Measurements from ENCODE around the gene GPC6. TPM values are rescaled to one million over a fixed set of nuclear protein-coding genes. Genes with fewer than 3 reads are reported as not detected.

Gene GPC6
- total RNA-seq, 1 experiment from 2014 or later, result 0.22 TPM

GRCh38 chr13:93966267-93966936 is 739.8 kb downstream of the GPC6 start:
- BruUV-seq (replicated peaks), result no TSS peak
- DNase-seq (ENCODE audit: low read depth, low spot score) (no peak), ATAC-seq (no peak)
- H3K4me1 ChIP-seq (ENCODE audit: control insufficient read depth in 1 of 2, insufficient read depth in 2 of 2, low read length in 2 of 2), result no peaks in the 10 kb centered on the region
- H3K27me3 ChIP-seq (ENCODE audit: insufficient read depth, low read length), result no peaks in the 10 kb centered on the region
- H3K9me2 ChIP-seq (ENCODE audit: insufficient read depth), result no peaks in the 10 kb centered on the region
- H3K36me3 ChIP-seq (ENCODE audit: control insufficient read depth in 1 of 2, insufficient read depth in 2 of 2, low read length in 2 of 2), result no peaks in the 10 kb centered on the region
- peaks cover 8 to 21% of the 10 kb centered on the region in 2 experiments; a peak in 2 of 4 replicates for H3K9me3 ChIP-seq (ENCODE audit: control insufficient read depth in 1 of 2, insufficient read depth in 1 of 2, low read depth in 1 of 2, low read length in 2 of 2)
- no peaks in the 10 kb centered on the region for H3K79me2 ChIP-seq (ENCODE audit: insufficient read depth, low read length)
- H3K4me3 ChIP-seq (replicated peaks in 1 of 2; ENCODE audit: low read depth in 1 of 2, low read length in 2 of 2), result no peak overlapping the region
- no peak overlapping the region for H2AFZ ChIP-seq (ENCODE audit: low read depth, low read length, poor library complexity, severe bottlenecking)
- H3K9ac ChIP-seq (ENCODE audit: low read length), result no peak overlapping the region
- ChIA-PET POLR2A (no interaction called here), CTCF (no interaction called here), RAD21 (ENCODE audit: low non-redundant PET in 1 of 2, low total read pairs in 2 of 2, uncharacterized antibody in 2 of 2, unreplicated experiment in 2 of 2) (no interaction called here)
- intact Hi-C loops (cut with micrococcal nuclease), result no loop called here
- H3K27ac ChIP-seq (ENCODE audit: low read depth, low read length), result no peak overlapping the region
- no peaks in the 10 kb centered on the region; the same call in 1 of the 2 replicates for H4K20me1 ChIP-seq (ENCODE audit: insufficient read depth)
- TF ChIP-seq, protein P1, sequence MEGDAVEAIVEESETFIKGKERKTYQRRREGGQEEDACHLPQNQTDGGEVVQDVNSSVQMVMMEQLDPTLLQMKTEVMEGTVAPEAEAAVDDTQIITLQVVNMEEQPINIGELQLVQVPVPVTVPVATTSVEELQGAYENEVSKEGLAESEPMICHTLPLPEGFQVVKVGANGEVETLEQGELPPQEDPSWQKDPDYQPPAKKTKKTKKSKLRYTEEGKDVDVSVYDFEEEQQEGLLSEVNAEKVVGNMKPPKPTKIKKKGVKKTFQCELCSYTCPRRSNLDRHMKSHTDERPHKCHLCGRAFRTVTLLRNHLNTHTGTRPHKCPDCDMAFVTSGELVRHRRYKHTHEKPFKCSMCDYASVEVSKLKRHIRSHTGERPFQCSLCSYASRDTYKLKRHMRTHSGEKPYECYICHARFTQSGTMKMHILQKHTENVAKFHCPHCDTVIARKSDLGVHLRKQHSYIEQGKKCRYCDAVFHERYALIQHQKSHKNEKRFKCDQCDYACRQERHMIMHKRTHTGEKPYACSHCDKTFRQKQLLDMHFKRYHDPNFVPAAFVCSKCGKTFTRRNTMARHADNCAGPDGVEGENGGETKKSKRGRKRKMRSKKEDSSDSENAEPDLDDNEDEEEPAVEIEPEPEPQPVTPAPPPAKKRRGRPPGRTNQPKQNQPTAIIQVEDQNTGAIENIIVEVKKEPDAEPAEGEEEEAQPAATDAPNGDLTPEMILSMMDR (IDR thresholded peaks at IDR 0.05 in 2 of 3, conservative IDR thresholded peaks at IDR 0.05 in 1 of 3; ENCODE audit: borderline replicate concordance in 1 of 3, insufficient read depth in 1 of 3, low read depth in 2 of 3, low read length in 2 of 3), result no peak
- TF ChIP-seq RAD21 (IDR thresholded peaks at IDR 0.05; ENCODE audit: low read depth), result no peak
- no peak overlapping the region for H3K4me2 ChIP-seq (ENCODE audit: low read length)

DNA sequence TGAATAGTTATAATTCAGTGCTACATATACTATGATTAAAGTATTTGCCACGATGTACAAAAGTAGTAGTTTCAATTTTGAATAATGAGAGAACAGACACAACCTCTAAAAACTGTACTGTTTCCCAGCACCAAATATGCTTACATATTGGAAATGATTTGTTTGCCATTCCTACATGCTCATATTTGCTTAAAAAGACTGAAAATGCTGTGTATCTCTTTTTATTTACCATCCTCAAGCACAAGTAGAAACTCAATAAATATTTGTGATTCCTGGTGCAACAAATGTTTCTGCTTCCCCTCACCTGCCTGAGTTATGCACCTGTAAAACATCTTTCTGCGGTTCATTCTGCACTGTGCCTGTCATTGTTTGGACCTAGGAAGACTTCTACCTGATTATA is 740.7 kb downstream of the GPC6 start:
- TF ChIP-seq EZH2phosphoT487 (IDR thresholded peaks at IDR 0.05; ENCODE audit: borderline replicate concordance), result no peak
- TF ChIP-seq MAX (IDR thresholded peaks at IDR 0.05), result no peak
- no peak for TF ChIP-seq REST (IDR thresholded peaks at IDR 0.05; ENCODE audit: low read depth)
- TF ChIP-seq YY1 (IDR thresholded peaks at IDR 0.05; ENCODE audit: extremely low read depth, insufficient replicate concordance, low read depth, low read length), result no peak
- Histone ChIP-seq H3K9me2 (ENCODE audit: insufficient read depth) (no peaks in the 10 kb centered on the region), H3K9ac (ENCODE audit: low read length) (no peak overlapping the region), H3K4me2 (ENCODE audit: low read length) (no peak overlapping the region), H3K36me3 (ENCODE audit: control insufficient read depth in 1 of 2, insufficient read depth in 2 of 2, low read length in 2 of 2) (no peaks in the 10 kb centered on the region), H3K9me3 (ENCODE audit: control insufficient read depth in 1 of 2, insufficient read depth in 1 of 2, low read depth in 1 of 2, low read length in 2 of 2) (peaks cover 8 to 27% of the 10 kb centered on the region in 2 experiments; a peak in 2 of 4 replicates), H4K20me1 (ENCODE audit: insufficient read depth) (no peaks in the 10 kb centered on the region; the same call in 1 of the 2 replicates), H3K4me1 (ENCODE audit: control insufficient read depth in 1 of 2, insufficient read depth in 2 of 2, low read length in 2 of 2) (no peaks in the 10 kb centered on the region), H3K4me3 (replicated peaks in 1 of 2; ENCODE audit: low read depth in 1 of 2, low read length in 2 of 2) (no peak overlapping the region), H2AFZ (ENCODE audit: low read depth, low read length, poor library complexity, severe bottlenecking) (no peak overlapping the region), H3K27me3 (ENCODE audit: insufficient read depth, low read length) (no peaks in the 10 kb centered on the region), H3K79me2 (ENCODE audit: insufficient read depth, low read length) (no peaks in the 10 kb centered on the region), H3K27ac (ENCODE audit: low read depth, low read length) (no peak overlapping the region)
- no TSS peak for BruUV-seq (replicated peaks)
- RAD21 ChIA-PET (ENCODE audit: low non-redundant PET in 1 of 2, low total read pairs in 2 of 2, uncharacterized antibody in 2 of 2, unreplicated experiment in 2 of 2), result no interaction called here
- intact Hi-C loops (cut with micrococcal nuclease), result no loop called here
- DNase-seq (ENCODE audit: low read depth, low spot score), result no peak
- CTCF ChIA-PET, result no interaction called here
- POLR2A ChIA-PET, result no interaction called here
- no peak for ATAC-seq
